Erythroblast (primary cell): ENCODE results near the gene APOC3.

ENCODE experiments used
- GATA1 ChIP-seq: IDR thresholded peaks from 2 replicates; pipeline ENCODE4 v1.6.1; 2011; ENCODE audit warnings: low read depth, mild to moderate bottlenecking, control low read depth, low read length, moderate library complexity
- POLR2A ChIP-seq: IDR thresholded peaks from 2 replicates; pipeline ENCODE4 v1.6.1; 2011; ENCODE audit warnings: mild to moderate bottlenecking, low read length

GRCh38 chr11:116866804-116867455 lies 37.2 kb downstream of the APOC3 start:
- TF ChIP-seq POLR2A = no peak
- TF ChIP-seq GATA1 = no peak
